SIG-M5 (cell line): ENCODE results near the gene SCGB3A2.

Source experiments
- DNase-seq: peaks from one replicate; lab custom pipeline; 2025; lab: John Stamatoyannopoulos, UW

The SCGB3A2 gene, protein sequence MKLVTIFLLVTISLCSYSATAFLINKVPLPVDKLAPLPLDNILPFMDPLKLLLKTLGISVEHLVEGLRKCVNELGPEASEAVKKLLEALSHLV

DNA sequence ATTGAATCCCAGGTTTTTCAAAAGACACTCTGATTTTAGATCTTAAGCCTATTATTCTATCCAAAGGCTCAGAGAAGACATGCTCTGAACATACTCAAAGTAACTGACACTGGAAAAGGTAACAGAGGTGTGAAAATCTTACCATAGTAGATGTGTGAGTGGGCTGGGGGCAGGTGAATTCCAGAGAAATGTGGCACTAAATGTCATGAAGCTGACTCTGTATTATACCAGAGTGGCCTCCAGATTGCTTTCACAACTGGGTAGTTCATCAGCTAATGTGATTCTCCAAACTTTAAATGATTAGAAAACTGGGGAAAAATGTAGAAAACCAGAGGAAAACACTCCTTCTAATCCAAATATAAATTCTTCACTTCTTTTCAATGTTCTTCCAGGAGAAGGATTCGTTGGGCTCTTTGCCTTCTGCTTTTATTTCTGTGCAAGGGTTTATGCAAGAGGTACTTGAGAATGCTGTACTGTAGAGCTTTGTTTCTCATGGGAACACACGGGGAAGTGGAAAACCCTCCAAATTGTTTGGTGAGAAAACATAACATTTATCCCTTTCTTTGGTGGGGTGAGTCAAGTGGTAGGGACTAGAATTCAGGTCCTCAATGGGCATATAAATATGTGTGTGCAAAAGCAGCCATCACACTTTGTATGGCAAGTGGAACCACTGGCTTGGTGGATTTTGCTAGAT lies at the start of gene SCGB3A2:
Gene SCGB3A2 (plus strand): TSS at position 646 of the 694 bp plus-strand sequence. CDS start 93 bp downstream, outside the sequence.
- DNase-seq: no peak

DNA sequence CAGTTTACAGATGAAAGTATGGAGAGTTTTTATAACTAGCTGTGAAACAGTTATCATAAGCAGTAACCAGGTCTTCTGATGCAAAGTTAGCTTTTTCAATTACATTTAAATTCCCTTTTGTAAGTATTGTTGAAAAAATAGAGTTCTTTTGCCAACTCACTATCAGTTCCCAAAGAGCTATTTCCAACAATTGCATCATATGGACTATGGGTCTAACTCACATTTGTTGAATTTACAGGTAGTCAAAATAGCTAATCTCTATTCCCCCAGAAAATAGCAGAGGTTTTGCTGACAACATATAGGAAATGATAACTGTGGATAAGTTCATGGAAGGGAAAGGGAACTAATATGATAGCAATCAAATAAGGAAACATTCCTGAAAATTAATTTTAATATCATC lies 48.5 kb upstream of the SCGB3A2 start:
- DNase-seq: no peak

DNA sequence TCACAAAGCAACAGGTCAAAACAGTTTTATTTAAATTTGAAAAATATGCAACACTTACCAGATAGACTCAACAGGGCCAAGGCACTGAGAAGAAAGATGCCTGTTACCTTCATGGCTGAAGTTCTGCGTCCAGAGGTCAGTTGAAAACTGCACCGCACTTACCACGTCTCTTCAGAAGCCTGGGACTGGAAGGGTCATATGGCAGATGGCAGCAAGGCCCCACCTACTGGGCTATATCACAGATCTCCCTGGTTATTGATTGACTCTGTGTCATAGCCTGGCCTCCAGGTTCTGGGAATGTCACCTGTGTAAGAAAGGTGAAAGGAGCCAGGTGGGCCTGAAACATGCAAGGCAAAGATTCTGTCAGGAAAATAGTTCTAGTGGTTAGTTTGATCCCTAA lies 47.0 kb upstream of the SCGB3A2 start, which contains the start of gene SPINK1:
Gene SPINK1 (minus strand): TSS at position 207 of the 400 bp plus-strand sequence. CDS start 94 bp downstream, at position 113.
- DNase-seq: no peak

DNA sequence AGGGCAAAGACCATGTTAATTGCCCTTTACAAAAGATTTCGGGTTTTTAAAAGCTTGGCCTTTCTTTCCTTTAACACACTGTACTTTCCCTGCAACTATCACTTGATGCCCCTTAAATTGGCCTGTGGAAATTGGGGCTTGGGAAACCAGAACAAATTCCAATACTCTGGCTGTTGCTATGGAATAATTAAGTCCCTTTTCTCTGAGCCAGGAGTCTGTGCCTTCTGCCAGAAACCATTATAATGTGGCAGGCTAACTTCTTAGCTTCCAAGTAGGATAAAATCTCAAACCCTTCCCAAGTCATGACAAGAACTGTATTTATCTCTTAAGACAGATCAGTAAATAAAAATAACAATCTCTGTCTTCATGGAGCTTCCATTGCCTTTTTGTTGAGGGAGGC lies 46.0 kb upstream of the SCGB3A2 start:
- DNase-seq: no peak

DNA sequence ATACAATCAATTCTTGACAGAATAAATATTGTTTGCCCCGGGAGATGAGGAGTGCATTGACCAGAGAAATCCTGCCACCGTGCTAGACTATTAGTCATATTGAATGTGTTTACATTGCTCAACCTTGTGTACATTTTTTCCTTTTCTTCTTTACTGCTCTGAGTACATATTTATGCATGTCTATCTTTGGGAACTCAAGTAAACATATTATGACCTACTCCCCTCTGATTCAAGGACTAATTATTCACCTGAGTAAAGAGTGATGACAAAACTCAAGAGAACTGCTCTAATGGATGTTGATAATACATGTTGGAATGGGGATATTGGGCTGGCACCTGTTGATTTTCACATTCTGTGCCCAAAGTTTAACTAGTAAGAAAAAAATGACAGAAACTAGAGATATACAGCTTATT lies 43.1 kb upstream of the SCGB3A2 start:
- no peak for DNase-seq

DNA sequence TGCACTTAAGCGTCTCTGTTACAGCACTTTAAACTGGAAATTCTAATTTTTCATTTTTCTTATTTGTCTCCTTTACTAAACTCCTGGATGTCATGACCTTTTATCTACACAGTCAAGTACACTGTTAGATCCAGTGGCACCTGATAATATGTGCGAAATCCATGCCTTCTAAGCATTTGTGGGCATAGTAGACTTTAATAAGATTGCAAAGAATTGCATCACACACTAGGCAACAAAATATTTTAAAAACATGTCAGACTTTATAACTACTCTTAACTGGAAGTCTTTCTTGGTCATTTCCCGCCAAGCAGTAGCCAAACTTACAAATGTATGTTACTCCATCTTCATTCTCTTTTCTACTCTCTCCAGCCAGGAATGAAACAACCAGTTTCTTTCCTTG lies 42.1 kb upstream of the SCGB3A2 start:
- no peak for DNase-seq

DNA sequence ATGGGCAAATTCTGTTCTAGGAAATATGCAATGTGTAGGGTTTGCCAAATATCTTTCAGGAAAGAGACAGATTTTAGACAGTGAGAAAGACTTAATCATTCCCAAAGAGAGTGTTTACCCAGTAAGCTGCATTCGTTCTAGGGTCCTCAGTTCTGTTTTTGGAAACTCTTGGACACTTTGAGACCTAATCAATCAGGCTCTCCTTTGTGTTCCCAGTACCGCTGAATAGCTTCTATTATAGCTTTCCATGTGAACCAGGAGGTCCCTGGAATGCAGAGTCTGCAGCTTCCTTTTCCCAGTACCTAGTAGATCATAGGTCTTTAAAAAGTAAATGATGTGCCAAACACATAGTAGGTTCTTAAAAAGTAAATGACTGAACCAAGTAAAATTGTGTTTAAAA lies 35.6 kb upstream of the SCGB3A2 start:
- no peak for DNase-seq

DNA sequence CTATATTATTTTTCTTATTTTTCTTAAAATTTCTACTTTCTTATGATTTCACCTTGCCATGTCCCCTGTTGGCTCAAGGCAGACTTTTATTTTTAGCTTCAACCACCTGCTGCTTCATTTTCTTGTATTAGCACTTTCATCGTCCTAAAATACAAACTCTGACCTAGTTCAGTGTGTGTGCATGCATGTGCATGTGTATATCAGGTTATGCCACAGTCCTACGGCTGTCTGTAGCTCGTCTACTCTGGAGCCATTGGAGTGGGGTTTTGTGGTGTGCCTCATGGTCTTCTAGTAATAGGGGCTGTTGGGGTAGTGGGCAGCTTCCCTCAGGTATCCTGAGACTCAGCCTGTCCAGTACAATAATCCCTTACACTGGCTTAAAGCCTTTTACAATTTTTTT lies 33.7 kb upstream of the SCGB3A2 start:
- DNase-seq: no peak

DNA sequence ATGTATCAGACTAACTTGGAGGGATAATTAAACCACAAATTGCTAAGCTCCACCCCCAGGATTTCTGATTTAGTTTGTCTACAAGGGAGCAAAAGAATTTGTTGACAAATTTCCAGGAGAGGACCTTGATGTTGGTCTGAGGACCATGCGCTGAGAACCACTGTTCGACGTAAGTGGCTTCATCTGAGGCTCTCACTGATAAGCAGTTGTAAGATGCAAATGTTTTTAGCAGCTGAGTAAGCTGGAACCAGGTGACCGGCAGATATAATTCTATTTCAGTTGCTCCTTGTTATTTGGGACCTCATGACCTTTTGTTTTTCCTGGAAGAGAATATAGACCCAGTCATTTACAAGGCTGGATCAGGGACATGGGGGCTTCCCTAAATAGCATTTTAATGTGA lies 32.9 kb upstream of the SCGB3A2 start:
- DNase-seq: no peak

DNA sequence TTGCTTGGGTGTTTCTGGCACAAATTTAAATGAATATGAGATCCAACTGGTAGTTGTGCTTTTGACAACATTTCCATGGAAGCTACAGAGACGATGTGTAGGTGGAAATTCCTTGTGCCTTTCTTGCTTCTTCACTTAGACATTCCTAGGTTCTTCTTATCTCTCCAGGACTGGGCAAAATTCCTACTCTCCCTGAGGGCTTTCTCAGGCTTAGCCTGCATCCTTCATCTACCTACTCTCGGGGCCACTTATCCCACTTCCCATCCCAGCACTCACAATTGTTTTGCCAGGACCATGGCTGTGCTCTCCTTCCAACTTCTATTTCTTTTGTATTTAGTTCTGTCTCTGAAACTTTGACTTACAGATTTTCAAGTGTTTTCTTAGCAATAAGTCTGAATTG lies 29.3 kb upstream of the SCGB3A2 start:
- DNase-seq: no peak

DNA sequence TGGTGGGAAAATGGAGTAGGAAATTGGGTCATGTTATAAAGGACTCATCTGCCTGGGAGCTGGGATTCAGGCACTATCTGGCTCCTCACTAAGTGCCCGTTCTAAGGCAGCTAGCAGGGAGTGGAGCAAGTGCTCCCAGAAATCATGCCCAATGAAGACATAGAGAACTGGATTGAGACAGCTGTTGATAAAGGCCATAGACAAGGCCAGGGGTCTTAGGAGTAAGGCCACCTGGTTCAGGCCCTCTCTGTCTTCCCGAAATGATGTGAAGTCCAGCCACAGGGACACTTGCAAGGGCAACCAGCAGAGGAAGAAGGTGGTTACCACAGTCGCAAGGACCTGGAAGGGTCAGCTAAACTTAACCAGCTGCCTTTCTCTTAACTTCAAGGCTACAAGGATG lies 26.9 kb upstream of the SCGB3A2 start:
- no peak for DNase-seq

DNA sequence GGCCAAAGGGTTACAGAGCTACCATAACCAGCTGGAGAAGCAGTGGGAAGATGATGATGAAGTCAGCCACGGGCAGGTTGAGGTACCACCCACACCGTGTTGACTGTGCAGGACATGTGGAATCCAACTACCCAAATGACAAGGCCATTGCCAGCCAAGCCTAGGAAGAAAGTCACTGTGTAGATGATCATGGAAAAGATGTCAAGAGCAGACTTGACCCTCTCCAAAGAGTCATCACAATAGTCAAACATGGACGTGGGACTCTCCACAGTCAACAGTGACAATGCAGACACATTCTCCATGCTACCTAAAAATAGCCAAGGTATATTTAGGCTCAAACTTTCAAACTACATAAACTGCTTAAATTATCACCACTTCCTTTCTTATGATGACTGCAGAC lies 26.1 kb upstream of the SCGB3A2 start:
- no peak for DNase-seq

DNA sequence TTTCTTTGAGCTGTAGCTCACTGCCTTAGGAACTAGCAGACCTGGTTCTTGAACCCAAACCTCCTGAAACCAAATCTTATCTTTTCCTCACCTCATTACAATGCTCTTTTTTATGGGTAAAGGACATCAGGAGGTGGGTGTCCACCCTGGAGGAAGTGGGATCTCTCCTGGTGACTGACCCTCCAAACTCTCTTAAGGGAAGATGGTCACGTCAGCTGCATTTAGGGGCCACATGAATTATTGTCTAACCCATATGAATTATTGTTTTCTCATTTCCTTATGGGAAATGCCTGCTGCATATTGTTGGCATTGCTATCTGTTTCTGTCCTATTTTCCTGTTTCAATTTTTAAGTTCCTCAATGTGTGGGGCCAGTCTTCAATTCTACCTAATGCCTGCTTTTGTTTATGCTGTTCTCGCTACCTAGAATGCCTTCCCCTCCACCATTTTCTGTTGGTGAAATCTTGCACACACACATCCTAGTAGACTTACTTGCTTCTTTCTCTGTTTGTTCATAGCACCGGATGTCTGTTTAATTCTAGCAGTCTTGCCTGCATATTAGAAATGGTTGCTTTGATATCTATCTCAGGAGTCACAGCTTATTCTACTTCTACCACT lies 25.0 kb upstream of the SCGB3A2 start:
- no peak for DNase-seq

DNA sequence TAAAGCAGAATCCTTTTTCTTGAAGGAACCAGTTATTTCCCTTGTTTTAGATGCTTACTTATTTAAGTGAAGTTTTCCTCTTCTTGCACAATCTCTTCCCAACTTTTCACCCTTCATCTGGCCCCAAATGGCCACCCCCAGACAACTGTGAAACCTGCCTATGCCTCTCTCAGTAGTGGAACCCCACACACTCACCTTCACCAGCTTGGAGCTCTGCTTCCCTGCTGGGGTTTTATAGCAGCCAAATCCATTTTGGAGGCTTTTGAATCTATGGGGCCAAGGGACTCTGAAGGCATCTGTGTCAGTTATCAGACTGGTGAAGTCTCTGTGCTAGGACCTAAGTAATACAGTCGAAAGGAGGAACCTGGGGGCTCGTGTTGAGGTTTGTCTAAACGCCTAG lies 24.2 kb upstream of the SCGB3A2 start:
- no peak for DNase-seq

DNA sequence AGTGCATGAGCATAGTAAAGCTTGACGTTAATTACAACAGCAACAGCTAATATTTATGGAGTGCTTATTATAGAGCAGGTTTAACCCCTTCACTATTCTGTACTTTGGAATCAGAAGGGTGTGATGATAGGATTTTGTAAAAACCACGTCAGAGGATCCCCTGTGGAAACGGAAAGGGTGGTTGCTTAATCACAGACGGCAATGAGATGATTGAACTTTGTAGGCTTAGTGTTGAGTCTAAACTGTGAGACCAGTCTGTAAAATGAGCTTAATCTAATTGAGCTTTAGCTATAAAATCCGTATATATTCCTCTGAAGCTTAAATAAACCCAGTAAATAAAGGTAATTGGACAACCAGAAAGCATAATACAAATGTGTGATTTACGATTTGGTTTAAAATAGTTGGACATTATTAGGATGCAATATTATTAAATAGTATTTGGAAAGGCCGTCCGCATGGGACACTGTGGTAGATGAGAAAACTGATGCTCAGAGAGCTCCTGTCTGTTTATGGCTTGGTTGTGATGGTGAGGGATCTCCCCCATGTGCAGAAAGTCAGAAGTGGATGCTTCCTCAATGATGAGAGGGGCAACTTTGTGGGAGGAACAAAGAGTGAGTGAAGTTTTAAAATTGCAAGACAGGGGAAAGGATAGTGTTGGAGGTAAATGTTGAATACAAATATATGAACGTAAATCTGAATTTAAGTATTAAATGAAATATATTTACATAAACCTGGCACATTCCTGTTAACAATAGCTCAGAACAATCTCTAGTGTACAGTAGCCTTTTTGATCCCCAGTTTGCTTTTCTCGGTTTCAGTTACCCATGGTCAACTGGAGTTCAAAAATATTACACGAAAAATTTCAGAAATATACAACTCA lies 23.4 kb upstream of the SCGB3A2 start:
- no peak for DNase-seq

DNA sequence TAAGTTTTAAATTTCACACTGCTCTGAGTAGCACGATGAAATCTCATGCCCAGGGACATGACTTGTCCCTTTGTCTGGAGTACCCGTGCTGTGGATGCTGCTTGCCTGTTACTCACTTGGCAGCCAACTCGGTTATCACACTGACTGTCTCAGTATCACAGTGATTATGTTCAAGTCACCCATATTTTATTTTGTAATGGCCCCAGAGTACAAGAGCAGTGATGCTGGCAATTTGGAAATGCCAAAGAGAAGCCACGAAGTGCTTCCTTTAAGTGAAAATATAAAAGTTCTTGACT lies 22.8 kb upstream of the SCGB3A2 start:
- DNase-seq: no peak

DNA sequence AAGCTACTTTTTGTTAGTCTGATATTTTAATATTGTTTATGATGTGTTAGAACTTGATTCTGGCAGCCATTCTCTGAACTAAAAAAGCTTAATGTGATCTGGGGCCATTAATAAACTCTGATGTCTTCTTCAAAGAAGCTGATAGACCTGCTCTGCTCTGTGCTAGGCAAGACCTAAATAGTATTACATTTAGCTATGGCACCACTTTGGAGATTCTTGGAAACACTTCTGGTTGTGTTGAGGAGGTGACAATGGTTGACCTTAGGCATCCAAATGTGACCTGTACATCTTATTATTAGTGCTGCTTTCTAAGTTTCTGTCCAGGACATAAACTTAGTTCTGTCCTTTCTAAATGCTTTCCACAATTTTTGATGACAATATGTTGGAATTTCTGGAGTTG lies 21.7 kb upstream of the SCGB3A2 start:
- no peak for DNase-seq

DNA sequence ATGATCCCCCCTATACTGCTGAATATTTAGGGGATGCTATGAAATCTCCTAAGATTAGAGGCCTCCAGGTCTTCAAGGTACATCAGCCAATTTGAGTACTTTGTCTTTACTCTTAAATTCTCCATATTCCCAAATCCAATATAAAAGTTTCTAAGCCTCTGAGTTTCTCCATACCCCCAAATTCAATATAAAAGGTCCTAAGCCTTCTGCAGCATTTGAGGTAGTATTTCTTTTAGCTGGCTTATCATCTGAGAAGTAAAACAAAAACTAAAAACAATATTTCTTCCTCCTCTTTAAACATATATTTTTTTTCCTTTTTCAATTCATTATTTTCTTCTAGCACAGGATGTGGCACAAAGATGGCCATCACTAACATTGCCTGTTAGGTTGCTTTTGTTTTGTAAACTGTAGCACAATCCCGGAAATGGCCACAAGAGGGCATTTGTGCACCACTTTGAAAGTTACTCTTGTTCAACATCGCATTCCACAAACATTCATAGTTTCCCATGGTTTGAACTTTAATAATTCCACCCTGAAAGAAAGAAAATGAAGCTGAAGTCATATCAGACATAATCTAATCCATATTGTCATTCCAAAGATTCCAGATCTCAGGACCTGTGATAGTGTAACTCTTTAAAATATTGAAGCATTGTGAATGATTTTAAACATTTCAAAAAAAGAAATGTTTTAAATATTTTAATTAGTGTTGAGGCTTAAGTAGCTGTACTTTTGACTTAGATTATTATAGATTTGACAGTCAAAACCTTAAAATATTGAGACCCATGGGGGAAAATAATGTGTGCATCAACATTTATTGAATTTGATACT lies 21.0 kb upstream of the SCGB3A2 start:
- no peak for DNase-seq

DNA sequence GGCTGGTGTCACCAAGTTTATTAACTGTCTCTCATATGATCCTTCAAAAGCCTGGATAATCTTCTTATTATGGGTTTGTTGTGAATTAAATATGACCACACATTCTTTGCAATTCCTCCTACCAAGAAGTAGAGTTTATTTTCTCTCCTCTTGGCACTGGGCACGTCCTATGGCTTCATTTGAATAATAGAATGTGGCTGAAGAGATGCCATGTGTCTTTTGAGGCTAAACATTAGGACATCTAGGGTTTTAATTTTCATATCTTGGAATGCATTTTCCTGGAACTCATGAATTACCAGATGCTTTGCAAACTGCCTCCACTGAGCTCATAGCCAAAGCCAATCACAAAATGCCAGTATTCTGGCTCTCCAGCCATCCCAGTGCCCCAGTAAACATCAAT lies 19.9 kb upstream of the SCGB3A2 start:
- DNase-seq: no peak

DNA sequence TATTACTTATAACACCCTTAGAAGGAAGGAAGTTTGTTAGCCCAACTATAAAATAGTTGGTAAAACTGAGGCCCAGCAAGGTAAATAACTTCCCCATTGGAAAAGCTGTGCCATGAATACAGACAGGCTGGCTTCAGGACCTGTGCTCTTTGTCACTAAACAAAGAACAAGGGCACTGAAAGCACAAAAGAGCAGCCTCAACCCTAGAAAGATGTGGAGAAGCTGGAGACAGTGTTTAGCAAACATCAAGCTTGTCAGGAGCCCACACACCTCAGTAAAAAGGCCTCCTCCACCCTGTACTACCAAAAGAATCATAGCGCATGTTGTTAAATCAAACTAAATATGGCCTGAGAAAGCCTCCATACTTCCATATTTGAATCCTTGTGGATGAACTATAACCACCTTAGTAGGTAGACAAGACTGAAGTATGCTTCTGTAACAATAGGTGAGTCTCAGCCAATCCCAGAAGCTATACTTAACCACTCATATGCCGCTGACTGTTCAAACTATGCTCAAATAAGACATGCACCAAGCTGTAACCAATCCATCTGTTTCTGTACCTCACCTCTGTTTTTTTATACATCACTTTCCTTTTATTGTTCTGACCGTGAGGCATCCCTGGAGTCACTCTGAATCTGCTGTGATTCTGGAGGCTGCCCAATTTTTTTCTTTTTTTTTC lies 18.4 kb upstream of the SCGB3A2 start:
- no peak for DNase-seq

DNA sequence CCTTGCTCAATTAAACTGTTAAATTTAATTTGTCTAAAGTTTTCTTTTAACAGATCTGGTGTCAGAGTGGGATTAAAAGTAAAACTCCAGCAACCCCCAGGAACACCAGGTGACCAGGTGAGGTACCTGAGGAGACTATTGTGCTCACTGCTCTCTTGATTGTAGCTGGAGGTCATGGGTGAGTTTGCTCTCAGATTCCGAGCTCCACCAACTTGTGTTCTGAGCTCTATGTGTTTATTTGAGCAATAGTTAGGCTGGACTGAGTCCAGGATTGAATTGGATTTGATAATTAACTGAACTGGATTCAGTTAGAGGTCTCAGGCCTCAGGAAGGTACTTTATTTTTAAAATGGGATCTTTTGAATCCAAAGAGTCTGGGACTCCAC lies 17.9 kb upstream of the SCGB3A2 start:
- no peak for DNase-seq
